ENCODE measurements around the gene GNAQ.

GNAQ gene

DNA sequence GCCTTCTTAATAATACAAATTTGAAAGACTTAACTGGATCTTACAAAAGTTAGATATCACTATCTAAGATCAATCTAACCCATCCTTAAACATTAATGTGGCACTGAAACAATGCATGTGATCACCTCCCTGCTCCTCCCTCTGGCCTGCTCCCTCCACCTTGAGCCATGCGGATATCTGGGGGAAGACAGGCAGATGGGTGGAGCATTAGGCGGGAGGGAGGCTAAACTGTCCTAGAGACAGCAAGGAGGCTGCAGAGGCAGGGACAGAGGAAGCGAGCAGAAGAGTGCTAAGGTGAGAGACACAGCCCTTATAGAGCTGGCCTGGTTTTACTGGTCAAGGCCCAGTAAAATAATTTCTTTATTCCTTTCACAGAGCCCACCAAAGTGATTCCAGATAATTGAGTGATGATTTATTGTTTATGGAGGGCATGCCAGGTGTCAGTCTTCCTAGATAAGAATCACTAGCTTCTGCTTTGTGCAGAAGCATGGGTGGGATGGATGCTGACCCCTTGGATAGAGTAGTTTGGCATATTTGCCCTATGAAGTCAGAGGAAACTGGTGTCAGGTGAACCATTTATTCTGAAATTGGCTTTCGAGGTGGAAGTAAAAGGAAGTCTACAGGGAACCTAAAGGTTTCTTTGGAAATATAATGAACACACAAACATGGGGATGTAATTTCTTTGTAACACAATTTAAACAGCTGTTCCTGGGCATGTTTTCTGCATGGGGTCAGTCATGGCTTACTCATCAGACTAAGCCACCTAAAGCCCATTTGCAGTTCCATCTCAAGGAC lies 188.3 kb downstream of the GNAQ start:
- DNase-seq (ENCODE audit: low read depth), result no peak

DNA sequence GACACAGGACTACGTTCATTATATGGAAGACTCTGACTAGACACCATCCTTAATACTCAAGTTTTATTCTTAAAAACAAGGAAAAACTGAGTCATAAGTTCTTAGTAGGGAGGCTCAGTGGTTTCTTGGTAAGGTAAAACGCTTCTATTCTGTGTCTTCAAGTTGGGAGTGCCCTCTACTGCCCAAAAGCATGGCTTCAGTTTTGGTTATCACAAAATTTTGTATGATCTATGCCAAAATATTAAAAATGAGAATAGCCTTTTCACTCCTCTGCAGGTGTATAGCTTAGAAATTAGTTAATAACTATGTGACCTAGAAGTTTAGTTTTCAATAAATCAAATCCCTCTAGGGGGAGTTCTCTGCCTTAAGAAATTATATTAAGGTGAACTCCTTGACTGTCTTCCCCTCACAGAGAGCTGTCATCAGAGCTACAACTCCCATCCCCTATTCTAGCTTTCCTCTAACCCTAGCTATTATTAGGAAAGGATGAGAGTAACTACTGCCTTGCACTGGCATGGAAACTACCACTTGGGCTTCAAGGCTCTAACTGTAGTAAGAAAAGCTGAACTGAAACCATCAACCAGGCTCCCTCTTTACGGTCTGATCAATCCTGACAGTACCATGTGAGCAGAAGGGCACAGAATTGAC lies 189.7 kb downstream of the GNAQ start:
- no peak for DNase-seq (ENCODE audit: low read depth)

GRCh38 chr9:77839459-77840140 lies 192.0 kb downstream of the GNAQ start:
- DNase-seq (ENCODE audit: low read depth), result no peak

- DNase-seq (ENCODE audit: low read depth), result no peak
Measured at GRCh38 chr9:77838986-77839385, 192.6 kb downstream of the GNAQ start.

GRCh38 chr9:77834898-77835488 lies 196.6 kb downstream of the GNAQ start:
- no peak for DNase-seq (ENCODE audit: low read depth)

DNA sequence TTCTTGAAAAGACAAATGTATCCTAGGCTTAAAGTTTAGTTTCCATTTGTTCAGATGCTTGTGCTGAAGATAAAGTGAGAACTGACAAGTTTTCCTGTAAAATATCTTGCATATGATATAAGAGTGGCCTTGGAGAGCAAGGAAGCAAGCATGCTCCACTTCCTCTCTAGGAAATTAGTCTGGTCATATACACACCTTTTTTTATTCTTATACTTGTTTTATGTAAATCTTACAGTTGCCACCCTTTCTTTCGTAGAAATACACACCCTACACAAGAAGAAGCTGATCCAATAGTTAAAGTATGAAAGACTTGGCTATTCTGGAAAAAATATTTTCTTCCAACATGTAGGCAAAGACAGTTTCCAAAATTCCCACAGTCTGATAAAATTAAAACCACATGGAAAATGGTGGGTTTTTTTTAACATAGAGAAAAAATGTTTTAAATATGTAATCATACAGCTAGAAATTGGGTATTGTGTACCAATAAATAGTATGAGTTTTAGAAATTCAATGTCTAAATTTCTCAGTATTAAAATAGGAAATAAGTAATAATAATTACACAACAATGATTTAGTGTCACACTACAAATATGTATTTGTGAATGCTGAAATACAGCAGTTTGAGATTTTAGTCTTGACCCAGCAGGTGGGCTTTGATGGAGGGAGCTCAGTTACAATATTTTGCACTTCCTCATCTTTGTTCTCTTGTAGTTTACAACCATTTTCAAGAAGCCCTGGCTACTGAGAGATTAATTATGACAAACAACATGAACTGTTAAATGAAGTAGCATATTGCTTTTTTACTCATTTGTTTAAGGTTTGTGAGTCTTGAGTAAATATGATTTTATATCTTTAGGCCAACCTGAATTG lies 197.8 kb downstream of the GNAQ start:
- DNase-seq (ENCODE audit: low read depth), result no peak

DNA sequence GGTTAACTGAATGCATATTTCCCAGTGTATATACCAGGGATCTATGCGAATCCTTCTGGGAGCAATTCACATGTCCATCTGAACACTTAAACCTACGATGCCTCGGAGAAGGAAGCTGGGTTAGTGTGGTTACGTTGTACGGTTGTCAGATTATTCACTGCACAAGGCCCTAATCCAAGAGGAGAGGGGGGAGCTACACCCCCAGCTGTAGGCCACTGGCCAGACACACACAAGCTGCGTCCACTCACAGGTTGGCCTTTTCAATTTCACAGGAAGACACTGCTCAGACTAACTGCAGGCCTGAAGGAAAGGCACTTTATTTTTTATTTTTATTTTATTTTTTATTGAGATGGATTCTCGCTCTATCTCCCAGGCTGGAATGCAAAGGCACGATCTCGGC lies 199.0 kb downstream of the GNAQ start:
- no peak for DNase-seq (ENCODE audit: low read depth)

DNA sequence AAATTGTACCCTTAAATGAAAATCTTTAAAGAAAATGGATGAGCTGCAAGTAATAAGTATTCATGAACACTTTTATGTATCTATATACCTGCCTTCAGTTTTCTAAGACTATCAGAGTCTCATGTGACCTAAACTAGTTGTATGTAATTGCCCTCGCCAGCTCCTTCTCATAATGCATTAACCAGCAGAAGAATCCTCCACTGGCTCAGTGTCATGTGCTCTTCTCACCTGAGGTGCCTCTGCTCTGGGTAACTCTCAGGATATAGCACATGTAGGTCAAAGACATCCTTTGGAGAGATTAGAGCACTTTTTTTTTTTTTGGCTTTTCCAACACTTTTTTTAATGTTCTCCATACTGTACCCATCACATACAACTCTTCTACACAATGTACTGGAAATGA lies 199.8 kb downstream of the GNAQ start:
- no peak for DNase-seq (ENCODE audit: low read depth)

DNA sequence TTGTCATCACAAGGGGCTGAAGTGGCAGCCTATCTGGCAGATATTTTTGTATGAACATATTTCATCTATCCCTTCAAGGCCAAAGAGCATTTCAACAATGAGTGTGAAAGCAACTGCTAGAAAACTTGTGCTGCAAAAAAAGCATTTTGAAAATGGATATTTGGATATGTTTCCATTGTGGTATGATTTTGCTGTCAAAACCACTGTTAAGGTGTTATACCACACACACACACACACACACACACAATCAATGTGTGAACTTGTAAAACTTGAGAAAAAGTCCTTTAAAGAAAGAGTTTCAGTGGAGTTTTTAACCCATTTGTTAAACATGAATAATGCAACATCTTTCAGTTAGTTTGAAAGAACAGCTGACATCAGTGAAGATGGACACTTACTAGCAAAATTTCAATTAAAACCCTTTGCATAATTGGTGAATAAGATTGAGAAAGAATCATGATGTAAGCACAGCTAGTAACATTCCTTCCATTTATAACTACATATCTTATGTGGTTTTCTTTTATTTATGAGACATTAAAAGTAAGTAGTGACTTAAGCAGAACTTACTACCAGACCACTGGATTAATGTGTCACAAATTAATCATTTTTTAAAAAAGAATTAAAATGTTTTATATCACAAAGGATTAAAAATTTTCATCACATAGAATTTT lies 200.9 kb downstream of the GNAQ start:
- no peak for DNase-seq (ENCODE audit: low read depth)

DNA sequence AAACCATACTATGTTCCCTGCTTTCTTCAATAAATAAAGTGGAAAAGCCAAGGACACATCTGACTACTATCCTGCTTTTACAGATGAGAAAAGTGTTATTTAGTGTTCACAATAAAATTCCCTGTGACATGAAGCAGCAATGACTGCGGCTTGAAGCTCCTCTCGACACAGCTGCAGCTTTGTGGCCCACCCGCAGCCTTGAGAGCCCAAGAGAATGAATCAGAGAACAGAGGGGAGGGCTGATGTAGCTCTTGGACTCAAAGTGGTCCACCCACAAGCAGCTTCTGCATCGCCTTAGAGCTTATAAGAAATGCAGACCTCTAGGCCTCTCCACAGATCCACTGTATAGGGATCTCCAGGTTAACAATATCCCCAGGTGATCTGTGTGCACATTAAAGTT lies 202.2 kb downstream of the GNAQ start:
- DNase-seq (ENCODE audit: low read depth), result no peak

DNA sequence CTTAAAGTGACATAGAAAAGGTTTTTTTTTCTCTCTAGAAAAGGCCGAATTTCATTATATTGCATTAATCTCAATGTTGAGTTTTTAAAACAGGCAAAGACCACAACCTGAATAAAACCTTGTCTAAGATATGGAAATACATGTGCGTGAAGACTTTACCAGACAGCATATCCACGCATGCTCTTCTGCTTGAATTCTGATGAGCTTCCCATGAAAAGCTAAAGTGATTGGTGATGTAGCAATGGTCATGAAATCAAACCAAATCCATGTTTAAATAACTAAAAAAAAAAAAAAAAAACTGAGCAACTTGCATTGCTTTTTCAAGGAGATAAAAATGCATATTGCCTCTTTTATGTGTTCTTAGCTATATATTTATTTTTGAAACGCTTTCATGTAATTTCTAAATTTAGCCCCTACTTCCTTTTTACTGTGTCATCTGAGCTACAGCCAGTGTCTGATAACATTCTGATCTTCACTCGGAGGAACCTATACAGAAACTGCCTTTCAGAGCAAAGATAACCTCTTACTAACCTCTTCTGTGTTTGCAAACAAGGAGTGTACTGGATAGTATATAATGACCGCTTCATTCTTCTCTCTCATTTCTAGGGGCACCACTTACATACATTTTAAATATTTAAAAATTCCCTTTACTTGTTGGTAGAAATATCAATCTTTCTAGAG lies 204.4 kb downstream of the GNAQ start:
- no peak for DNase-seq (ENCODE audit: low read depth)

GRCh38 chr9:77826621-77827020 lies 205.0 kb downstream of the GNAQ start:
- no peak for DNase-seq (ENCODE audit: low read depth)

DNA sequence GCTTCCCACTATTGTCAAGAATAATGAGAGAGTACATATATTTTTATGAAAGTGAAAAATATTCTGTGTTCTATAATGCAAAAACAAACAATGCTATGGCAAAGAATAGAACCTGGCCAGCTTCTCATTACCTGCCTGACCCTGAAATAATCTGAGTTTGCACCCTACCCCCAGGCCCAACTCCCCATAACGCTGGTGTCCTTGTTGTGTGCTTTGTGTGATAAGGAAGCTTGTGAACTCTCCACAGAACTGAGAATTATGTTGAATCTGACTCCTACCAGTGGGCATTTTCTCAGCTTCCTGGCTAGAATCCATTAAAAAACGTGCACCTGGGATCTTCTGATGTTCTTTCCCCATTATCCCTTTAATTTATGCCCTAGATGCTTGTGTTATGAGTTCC lies 205.5 kb downstream of the GNAQ start:
- DNase-seq (ENCODE audit: low read depth), result no peak

- no peak for DNase-seq (ENCODE audit: low read depth)
Measured at GRCh38 chr9:77825361-77825760, 206.2 kb downstream of the GNAQ start.

- DNase-seq (ENCODE audit: low read depth), result no peak
Measured at GRCh38 chr9:77820293-77820954, 211.2 kb downstream of the GNAQ start.

DNA sequence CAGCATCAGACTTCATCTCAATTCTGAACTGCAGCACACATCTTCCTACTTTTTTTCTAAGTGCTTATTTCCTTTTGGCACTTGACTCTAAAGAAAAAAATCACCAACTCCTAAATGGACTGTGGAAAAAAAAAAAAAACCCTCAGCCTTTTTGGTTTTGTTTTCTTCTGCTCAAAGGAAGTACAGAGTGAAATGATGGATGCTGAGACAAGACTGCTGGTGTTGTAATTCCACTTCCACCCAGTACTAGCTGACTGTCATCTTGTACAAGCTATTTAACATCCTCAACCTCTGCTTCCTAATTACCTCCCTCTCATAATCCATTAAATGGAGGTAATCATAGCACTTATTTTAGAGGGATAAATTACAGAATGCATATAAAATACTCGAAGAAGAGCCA lies 212.0 kb downstream of the GNAQ start:
- no peak for DNase-seq (ENCODE audit: low read depth)

DNA sequence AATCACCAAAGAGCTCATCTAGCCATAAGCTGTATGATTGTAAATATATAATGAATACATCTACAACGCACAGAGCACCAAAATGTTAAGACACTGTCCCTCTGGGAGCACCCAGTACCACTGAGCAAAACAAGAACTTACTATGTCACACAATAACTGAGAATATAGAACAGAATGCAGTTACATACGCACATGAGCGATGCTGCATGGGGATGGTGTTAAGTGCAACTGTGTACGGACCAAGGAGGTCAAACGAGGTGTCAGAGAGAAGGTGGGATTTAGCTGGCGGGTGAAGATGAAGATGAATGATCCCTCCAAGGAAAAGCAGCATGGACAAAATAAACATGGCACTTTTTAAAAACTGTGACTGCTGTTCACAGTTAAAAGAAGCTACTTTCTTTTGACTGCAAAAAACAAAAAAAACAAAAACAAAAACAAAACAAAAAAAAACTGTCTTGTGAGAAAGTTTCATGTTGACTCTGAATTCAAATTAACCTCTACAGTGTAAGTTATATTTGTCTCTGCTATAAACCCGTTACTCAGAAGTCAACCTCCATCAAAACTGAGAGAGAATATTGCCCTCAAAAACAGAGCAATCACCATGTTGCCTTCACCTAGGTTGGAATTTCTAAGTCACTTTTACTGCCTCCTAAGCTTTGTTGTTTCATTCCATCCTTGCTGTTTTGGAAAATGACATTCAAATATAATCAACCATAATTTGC lies 213.9 kb downstream of the GNAQ start:
- no peak for DNase-seq (ENCODE audit: low read depth)

- no peak for DNase-seq (ENCODE audit: low read depth)
Measured at GRCh38 chr9:77816641-77817341, 214.8 kb downstream of the GNAQ start.

GRCh38 chr9:77815260-77815659 lies 216.4 kb downstream of the GNAQ start:
- no peak for DNase-seq (ENCODE audit: low read depth)
